GM18505 (cell line): ENCODE results near the gene PID1.

Experiments used
- ATAC-seq: cut with Tn5 transposase; IDR thresholded peaks from one replicate; pipeline ENCODE4 v1.9.1; 2021; ENCODE audit not compliant: unreplicated experiment
- POLR2A ChIP-seq: IDR thresholded peaks from 4 replicates; pipeline ENCODE4 v1.6.1; 2011; ENCODE audit warnings: borderline replicate concordance; ENCODE audit not compliant: insufficient read depth, insufficient read length; ENCODE audit errors: extremely low read depth

Gene PID1

GRCh38 chr2:229153951-229154350, 117.1 kb downstream of the PID1 start:
- TF ChIP-seq POLR2A: no peak
- ATAC-seq: no peak

- no peak for ATAC-seq
- no peak for TF ChIP-seq POLR2A
Observed at GRCh38 chr2:229153267-229153666, 117.8 kb downstream of the PID1 start.

GRCh38 chr2:229152674-229153073, 118.4 kb downstream of the PID1 start:
- no peak for TF ChIP-seq POLR2A
- ATAC-seq: no peak

GRCh38 chr2:229150317-229150716, 120.8 kb downstream of the PID1 start:
- ATAC-seq: no peak
- TF ChIP-seq POLR2A: no peak

- ATAC-seq: no peak
- no peak for TF ChIP-seq POLR2A
Observed at GRCh38 chr2:229141424-229142025, 129.6 kb downstream of the PID1 start.

GRCh38 chr2:229137639-229138038, 133.4 kb downstream of the PID1 start:
- TF ChIP-seq POLR2A: no peak
- ATAC-seq: no peak

- no peak for ATAC-seq
- no peak for TF ChIP-seq POLR2A
Observed at GRCh38 chr2:229137066-229137465, 134.0 kb downstream of the PID1 start.

GRCh38 chr2:229133155-229133772, 137.8 kb downstream of the PID1 start:
- TF ChIP-seq POLR2A: no peak

GRCh38 chr2:229132236-229132635, 138.9 kb downstream of the PID1 start:
- no peak for TF ChIP-seq POLR2A
- ATAC-seq: no peak

More at GRCh38 chr2:229133155-229133772, 137.8 kb downstream of the PID1 start:
- ATAC-seq: no peak

GRCh38 chr2:229130522-229130921, 140.6 kb downstream of the PID1 start:
- TF ChIP-seq POLR2A: no peak
- ATAC-seq: no peak

- no peak for TF ChIP-seq POLR2A
- ATAC-seq: no peak
Observed at GRCh38 chr2:229129738-229130371, 141.2 kb downstream of the PID1 start.

- TF ChIP-seq POLR2A: no peak
- ATAC-seq: no peak
Observed at GRCh38 chr2:229127471-229127870, 143.6 kb downstream of the PID1 start.

- ATAC-seq: no peak
- TF ChIP-seq POLR2A: no peak
Observed at GRCh38 chr2:229126066-229126465, 145.0 kb downstream of the PID1 start.

- no peak for ATAC-seq
- no peak for TF ChIP-seq POLR2A
Observed at GRCh38 chr2:229124136-229124535, 147.0 kb downstream of the PID1 start.
